ENCODE measurements around the gene NRIP1. TPM values are rescaled to one million over a fixed set of nuclear protein-coding genes. Genes with fewer than 3 reads are reported as not detected.
A peak's percentile ranks its signal among the peaks of the same experiment; 100 is the strongest.

Gene NRIP1
- total and polyA plus RNA-seq, 2 of the 8 experiments (the other 6 are each of a cell fraction or from before 2014, with no cell fraction given): 1.5 to 9.3 TPM

- Histone ChIP-seq H4K8ac (ENCODE audit: extremely low read depth, insufficient read depth, low read length) (no peak overlapping the region), H3K79me2 (ENCODE audit: control insufficient read depth in 1 of 2, insufficient read depth in 2 of 2, low read length in 2 of 2) (no peaks in the 10 kb centered on the region)
- peak; percentile 7 for FAIRE-seq
- no peak for TF ChIP-seq SIN3A (conservative IDR thresholded peaks at IDR 0.05 in 1 of 2, IDR thresholded peaks at IDR 0.05 in 1 of 2; ENCODE audit: low read depth in 1 of 2, low read length in 2 of 2)
- TF ChIP-seq ASH2L (IDR thresholded peaks at IDR 0.05; ENCODE audit: low read length): no peak
- no peak for TF ChIP-seq JUND (IDR thresholded peaks at IDR 0.05; ENCODE audit: low read length)
- TF ChIP-seq USF2 (IDR thresholded peaks at IDR 0.05; ENCODE audit: low read length): no peak
- TF ChIP-seq EGR1 (IDR thresholded peaks at IDR 0.05; ENCODE audit: borderline replicate concordance, low read depth, low read length): no peak
- TF ChIP-seq RNF2 (IDR thresholded peaks at IDR 0.05; ENCODE audit: borderline replicate concordance, low read depth, low read length, missing control alignments, poor library complexity, severe bottlenecking): no peak
- no peak for TF ChIP-seq EZH2 (IDR thresholded peaks at IDR 0.05; ENCODE audit: low read depth, low read length, severe bottlenecking)
- TF ChIP-seq TBP (IDR thresholded peaks at IDR 0.05; ENCODE audit: low read depth, low read length): no peak
- no peak for TF ChIP-seq TAF1 (IDR thresholded peaks at IDR 0.05; ENCODE audit: low read depth, low read length)
- no peak for TF ChIP-seq TEAD4 (IDR thresholded peaks at IDR 0.05; ENCODE audit: low read depth, low read length)
- no peak for TF ChIP-seq HDAC6 (IDR thresholded peaks at IDR 0.05; ENCODE audit: low read depth, low read length)
Observed at GRCh38 chr21:14987370-14988170, 77.2 kb downstream of the NRIP1 start.

More at GRCh38 chr21:14987370-14988170, 77.2 kb downstream of the NRIP1 start:
- DNase-seq (ENCODE audit: low read depth in 1 of 2, low spot score in 2 of 2): no peak
- ChIA-PET CTCF (ENCODE audit: partially characterized antibody) (interaction anchor here (0.6 kb wide), 1 partner anchor 1468 kb away, joined by 4 read pairs; no protein-coding TSS in a partner anchor), POLR2A (ENCODE audit: partially characterized antibody) (interaction anchor here (0.6 kb wide), 1 partner anchor 564 kb away, joined by 5 read pairs; no protein-coding TSS in a partner anchor)
- no peak overlapping the region for H2BK5ac ChIP-seq (ENCODE audit: low read depth, low read length)
- peaks cover 0 to 10% (median 4%) of the 10 kb centered on the region in 4 experiments; a peak in 4 of 7 replicates for H3K27me3 ChIP-seq (replicated peaks in 1 of 4; ENCODE audit: control insufficient read depth in 3 of 4, extremely low read depth in 1 of 4, insufficient read depth in 3 of 4, low read length in 3 of 4)
- no peaks in the 10 kb centered on the region for H3K79me1 ChIP-seq (ENCODE audit: low read depth, low read length)
- no peak overlapping the region for H3K9ac ChIP-seq (replicated peaks in 1 of 4; ENCODE audit: extremely low read depth in 1 of 4, low read depth in 3 of 4, low read length in 3 of 4)
- H3K4me2 ChIP-seq (ENCODE audit: insufficient read depth in 1 of 2, low read depth in 2 of 2, low read length in 2 of 2): no peak overlapping the region
- no peak overlapping the region for H3K56ac ChIP-seq (replicated peaks; ENCODE audit: insufficient read length, low read depth, low read length)
- peaks cover 0 to 2% of the 10 kb centered on the region in 2 experiments for H4K20me1 ChIP-seq (replicated peaks in 1 of 2; ENCODE audit: control insufficient read depth in 1 of 2, insufficient read depth in 2 of 2, low read length in 2 of 2)
- no peak overlapping the region for H2BK12ac ChIP-seq (ENCODE audit: low read depth, low read length)
- H3K36me3 ChIP-seq (ENCODE audit: control insufficient read depth in 2 of 4, insufficient read depth in 4 of 4, low read length in 3 of 4): no peaks in the 10 kb centered on the region; a peak in 2 of 8 replicates
- H2BK15ac ChIP-seq (ENCODE audit: low read length): no peak overlapping the region
- H3K18ac ChIP-seq (ENCODE audit: extremely low read depth, low read length): no peak overlapping the region
- H3K27ac ChIP-seq (ENCODE audit: low read depth, low read length): no peak overlapping the region
- 37% methylated on average over 5 of the region's 5 CpGs; no CpG with 5 or more reads in 1 of the 2 experiments for WGBS, 2 experiments (ENCODE audit: extremely low coverage in 1 of 2, insufficient coverage in 1 of 2, insufficient read length in 1 of 2, insufficient replicate concordance in 2 of 2, low coverage in 1 of 2, low lambda C conversion rate in 2 of 2, missing lambda C conversion rate in 1 of 2)
- H2AFZ ChIP-seq (ENCODE audit: low read length): no peak overlapping the region
- peaks cover 0 to 4% (median 1%) of the 10 kb centered on the region in 4 experiments; a peak in 3 of 7 replicates for H3K4me1 ChIP-seq (replicated peaks in 1 of 4; ENCODE audit: control insufficient read depth in 3 of 4, insufficient read depth in 4 of 4, low read length in 3 of 4)
- H3K14ac ChIP-seq (ENCODE audit: insufficient read length): no peak overlapping the region
- H3K4ac ChIP-seq (replicated peaks; ENCODE audit: insufficient read length, low read depth, low read length): no peak overlapping the region
- H4K91ac ChIP-seq (replicated peaks; ENCODE audit: insufficient read length, low read length): no peak overlapping the region
- no peak overlapping the region for H2BK20ac ChIP-seq (ENCODE audit: low read length)
- no peaks in the 10 kb centered on the region for H3K23me2 ChIP-seq (ENCODE audit: low read depth, low read length)
- no peak overlapping the region for H3K4me3 ChIP-seq (ENCODE audit: extremely low read depth in 1 of 4, insufficient read depth in 2 of 4, low read depth in 3 of 4, low read length in 4 of 4)
- H2BK120ac ChIP-seq (replicated peaks; ENCODE audit: low read depth, low read length): no peak overlapping the region
- H2AK5ac ChIP-seq (ENCODE audit: low read depth, low read length): no peak overlapping the region
- no peak overlapping the region for H3K23ac ChIP-seq (ENCODE audit: insufficient read length)
- H4K5ac ChIP-seq (ENCODE audit: insufficient read length, low read depth, low read length): no peak overlapping the region
- no peaks in the 10 kb centered on the region; a peak in 1 of 4 replicates for H3K9me3 ChIP-seq (ENCODE audit: insufficient read depth in 2 of 2, low read depth in 1 of 2, low read length in 1 of 2)
